Activated CD4-positive, alpha-beta T cell treated with anti-CD3 and anti-CD28 coated beads for 1 hour (primary cell): ENCODE data around the gene AATK.
A peak's percentile ranks its signal among the peaks of the same experiment; 100 is the strongest.

Source experiments
- DNase-seq: peaks from one replicate; pipeline ENCODE4 v3.0.0-alpha.2; 2020

AATK gene

DNA sequence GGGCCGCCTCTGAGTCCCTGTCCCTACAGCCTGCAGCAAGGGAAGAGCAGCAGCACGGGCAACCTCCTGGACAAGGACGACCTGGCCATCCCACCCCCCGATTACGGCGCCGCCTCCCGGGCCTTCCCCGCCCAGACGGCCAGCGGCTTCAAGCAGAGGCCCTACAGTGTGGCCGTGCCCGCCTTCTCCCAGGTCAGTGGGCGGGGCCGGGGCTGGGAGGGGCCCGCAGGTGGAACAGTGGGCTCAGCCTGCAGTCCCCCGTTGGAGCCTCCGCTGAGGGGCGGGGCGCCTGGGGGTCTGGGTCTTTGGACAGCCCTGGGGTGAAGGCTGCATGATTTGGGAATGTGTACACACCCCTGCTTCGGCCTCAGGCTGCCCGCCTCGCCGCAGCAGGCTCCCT, 59.3 kb downstream of the AATK start:
- DNase-seq: no peak

DNA sequence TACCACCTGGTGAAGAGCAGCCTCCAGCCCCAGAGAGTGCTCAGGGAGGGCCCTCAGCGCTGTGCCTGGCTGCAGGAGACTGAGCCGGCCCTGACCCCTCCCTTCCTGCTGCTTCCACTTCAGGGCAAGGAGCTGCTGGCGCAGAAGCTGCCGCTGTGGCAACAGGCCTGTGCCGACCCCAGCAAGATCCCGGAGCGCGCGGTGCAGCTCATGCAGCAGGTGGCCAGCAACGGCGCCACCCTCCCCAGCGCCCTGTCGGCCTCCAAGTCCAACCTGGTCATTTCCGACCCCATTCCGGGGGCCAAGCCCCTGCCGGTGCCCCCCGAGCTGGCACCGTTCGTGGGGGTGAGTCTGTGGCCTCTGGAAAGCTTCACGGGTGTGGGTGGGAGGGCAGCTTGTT, 62.6 kb downstream of the AATK start:
- no peak for DNase-seq

DNA sequence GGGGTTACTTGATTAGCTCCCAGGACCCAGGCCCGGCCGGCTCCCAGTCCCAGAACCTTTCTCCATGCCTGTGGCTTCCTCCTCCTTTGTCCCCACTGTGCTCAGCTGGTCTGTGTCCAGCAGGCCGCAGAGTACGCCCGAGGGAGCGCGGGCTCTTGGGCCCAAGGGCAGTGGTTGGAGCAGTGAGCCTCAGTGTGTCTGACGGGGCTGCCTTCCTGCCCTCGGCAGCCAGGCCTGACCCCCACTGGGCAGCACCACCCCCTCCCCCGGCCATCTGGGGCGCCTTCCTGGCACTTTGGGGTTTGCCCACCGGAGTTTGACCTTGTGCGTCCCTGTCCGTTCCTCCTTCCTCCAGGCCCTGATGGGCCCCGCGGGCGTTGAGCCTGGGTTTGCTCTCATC, 63.2 kb downstream of the AATK start:
- no peak for DNase-seq

DNA sequence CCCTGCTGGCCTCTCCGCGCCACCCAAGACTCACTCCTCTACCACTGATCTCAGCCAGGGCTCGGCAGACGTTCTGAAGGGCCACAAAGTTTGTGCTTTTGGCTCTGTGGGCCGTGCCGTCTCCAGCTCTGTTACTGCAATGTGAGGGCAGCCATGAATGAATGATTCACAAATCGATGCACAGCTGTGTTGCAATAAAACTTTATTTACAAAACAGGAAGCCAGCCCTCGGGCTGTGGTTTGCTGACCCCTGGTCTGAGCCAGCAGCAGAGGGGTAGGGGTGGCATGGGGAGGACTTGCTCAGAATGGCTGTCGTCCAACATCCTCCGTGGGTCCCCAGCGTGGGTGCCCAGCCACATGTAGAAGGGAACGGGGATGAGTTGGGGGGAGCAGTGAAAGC, 63.7 kb downstream of the AATK start:
- DNase-seq: no peak

DNA sequence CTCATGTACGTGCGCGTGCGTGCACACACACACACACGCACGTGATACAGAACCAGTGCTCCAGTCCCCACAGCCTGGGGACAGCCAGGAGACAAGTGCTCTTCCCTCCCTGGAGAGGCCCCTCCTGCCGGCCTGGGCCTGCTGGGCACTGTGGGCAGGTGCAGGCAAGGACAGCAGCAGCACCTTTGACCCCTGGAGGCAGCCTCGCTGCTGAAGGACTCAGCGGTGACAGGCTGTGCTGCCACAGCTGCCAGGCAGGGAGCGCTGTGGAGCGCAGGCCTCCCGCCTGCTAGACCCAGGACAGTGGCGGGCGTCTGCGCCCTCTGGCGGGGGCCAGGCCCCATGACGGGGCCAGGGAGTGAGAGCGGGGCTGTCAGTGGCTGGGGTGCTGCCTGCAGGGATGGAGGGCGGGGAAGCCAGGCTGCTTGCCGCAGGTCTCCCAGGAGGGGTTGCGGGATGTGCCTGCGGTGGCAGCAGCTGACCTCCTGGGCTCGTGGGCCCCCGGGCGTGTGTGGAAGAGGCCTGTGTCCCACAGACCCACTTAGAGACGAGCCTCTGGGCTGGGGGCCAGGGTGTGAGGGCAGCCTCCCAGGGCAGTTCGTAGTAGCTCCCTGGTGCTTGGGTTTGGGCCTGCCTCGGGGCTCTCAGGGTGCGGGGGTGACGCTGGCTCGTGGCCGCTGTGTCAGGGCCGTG, 64.3 kb downstream of the AATK start:
- DNase-seq: peak; percentile 85

DNA sequence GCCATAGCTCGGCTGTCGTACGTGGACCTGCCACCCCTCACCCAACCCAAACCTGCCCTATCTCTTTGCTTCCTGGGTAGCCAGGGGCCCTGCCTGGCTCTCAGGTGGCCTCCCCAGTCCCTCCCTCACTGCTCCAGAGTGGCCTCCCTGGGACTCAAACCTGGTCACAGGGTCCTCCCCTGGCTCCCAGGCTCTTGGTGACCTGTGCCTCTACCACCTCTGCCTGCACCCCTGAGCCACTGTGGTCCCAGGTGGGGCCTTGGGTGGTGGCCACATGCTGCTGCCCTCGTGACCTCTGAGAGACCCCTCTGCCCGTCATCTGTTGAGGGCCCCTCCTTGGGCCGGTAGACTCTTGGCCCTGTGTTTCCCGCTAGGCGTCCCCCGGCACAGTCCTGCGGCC, 65.4 kb downstream of the AATK start:
- DNase-seq: no peak

DNA sequence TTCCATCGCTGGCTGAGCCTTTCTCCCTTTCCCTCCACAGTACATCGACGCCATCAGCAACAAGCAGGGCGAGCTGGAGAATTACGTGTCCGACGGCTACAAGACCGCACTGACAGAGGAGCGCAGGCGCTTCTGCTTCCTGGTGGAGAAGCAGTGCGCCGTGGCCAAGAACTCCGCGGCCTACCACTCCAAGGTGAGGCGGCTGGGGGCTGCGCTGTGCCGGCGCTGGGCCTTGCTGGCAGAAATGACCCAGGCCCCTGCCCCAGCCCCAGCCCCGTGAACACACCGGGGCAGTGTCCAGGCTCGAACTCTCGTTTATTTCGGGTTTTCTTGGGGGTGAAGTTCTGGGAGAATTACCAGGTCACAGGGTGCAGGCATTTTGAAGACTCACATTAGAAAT, 66.1 kb downstream of the AATK start:
- DNase-seq: no peak

DNA sequence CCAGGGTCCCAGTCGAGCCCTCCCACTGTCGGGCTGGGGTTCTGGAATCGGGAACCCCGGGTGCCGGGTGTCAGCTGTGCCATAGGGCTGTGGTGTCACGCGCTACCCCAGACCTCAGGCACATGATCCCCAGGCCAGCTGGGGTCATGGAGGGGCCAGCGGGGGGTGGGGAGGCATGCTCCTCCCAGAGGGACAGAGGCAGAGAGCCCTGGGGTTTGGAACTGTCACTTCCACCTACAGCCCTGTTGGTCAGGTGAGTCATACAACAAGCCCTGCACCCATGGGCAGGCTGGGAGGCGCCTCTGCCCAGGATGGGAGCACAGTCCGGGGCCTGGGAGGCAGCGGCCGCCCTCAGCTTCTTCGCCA, 68.1 kb downstream of the AATK start:
- DNase-seq: no peak

DNA sequence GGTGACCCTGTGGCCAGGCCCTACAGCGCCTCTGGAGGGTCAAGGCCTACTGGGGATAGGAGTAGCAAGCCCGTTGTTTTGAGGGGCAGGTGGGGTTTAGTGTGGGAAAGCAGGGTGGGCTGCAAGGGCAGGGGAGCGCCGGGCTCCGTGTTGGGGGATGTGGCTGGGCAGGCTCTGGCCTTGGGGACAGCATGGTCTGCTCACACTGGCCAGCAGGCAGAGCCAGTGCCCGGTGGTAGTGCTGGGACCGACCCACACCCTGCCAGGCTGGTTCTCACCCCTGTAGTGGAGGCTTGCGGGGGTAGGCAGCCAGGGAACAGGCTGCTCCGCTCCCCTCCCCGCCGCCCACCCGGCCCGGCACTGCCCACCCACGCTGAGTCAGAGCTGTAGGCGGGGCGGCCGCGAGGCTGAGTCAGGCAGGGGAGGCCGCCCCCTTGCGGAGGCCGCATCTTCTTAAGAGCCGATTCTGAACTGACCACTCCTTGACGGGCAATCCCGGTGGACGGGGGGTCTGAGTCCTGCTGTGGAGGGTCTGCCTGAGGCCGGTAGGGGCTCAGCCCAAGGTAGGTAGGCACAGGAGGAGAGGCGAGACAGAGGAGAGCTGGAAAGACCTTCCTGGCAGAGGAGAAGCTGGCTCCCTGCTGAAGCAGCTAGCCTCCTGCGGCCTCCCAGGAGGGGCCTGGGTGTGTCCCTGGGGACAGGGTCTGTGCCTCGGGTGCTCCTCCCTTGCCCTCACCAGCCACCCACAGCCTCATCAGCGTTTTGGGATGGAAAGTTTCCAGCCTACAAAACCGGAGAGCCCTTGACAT, 68.7 kb downstream of the AATK start:
- DNase-seq: peak; percentile 33

DNA sequence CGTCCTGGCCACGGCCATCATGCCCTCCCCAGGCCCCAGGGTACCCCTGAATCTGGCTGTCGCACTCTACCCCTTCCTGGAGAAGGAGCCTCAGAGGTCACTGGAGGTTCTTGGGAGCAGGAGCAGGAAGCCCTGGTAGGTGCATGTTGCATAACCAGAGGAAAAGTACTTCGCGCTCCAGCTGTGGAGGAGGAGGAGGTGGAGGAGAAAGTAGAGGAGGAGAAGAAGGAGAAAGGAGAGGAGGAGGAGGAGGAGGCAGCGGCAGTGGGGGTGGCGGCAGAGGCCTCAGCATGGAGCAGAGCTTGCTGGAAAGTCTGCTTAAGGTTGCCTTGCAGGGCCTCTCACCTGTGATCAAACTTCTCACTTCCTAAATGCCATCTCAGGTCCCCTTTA, 69.3 kb downstream of the AATK start:
- no peak for DNase-seq

DNA sequence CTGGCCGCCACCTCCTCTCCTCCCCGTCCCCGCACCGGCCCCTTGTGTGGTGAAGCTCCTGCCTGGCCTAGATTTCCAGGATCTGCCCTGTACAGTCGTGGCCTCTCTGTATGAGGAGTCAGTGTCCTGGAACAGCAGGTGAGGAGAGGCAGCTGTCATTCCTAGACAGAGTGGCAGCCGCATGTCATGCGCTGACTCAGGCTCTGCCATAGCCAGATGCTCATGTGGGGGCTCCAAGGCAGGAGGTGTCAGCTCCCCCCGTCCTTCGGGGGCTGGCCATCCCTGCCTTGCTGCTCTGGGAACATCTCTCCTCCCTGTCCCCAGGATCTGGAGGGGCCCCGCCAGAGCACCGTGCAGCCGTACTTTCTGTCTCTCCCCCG, 70.6 kb downstream of the AATK start:
- no peak for DNase-seq

DNA sequence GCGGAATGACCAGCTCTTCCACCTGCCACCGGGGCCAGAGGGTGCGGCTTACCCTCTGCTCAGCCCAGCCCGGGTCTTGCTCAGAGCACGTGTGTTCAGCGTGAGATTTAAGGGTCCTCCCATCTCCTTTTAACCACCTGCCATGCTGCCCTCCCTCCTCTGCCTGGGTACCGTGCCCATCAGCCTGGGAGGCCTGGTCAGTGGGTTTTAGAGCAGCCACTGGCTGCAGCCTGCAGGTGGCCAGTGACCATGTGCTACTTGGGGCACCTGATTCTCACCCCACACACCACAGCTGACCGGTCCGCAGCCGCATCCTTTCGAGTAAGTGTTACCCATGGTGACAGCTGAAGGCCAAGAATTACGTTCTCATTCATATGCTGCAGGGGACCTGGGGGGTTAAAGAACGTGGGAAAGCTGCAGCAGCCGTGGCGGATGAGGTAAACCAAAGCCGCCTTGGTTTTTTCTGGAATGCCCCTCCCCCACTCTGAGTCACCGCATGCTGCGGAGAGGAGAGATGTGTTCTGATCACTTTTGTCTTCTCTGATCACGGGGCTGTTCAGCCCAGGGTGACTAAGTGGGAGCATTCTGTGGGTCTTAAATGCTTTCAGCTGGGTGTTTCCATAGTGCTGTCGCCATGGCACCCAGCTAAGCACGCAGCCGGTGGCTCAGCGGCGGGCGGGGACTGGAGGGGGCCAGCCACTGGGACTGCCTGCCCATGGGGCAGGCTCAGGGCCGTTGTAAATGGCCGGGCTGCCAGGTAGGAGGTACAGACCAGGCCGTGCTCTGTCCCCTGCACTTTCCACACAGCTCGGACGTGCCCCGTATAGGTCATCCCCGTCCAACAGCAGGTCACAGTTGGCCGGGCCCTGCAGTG, 71.3 kb downstream of the AATK start:
- peak; percentile 72 for DNase-seq

DNA sequence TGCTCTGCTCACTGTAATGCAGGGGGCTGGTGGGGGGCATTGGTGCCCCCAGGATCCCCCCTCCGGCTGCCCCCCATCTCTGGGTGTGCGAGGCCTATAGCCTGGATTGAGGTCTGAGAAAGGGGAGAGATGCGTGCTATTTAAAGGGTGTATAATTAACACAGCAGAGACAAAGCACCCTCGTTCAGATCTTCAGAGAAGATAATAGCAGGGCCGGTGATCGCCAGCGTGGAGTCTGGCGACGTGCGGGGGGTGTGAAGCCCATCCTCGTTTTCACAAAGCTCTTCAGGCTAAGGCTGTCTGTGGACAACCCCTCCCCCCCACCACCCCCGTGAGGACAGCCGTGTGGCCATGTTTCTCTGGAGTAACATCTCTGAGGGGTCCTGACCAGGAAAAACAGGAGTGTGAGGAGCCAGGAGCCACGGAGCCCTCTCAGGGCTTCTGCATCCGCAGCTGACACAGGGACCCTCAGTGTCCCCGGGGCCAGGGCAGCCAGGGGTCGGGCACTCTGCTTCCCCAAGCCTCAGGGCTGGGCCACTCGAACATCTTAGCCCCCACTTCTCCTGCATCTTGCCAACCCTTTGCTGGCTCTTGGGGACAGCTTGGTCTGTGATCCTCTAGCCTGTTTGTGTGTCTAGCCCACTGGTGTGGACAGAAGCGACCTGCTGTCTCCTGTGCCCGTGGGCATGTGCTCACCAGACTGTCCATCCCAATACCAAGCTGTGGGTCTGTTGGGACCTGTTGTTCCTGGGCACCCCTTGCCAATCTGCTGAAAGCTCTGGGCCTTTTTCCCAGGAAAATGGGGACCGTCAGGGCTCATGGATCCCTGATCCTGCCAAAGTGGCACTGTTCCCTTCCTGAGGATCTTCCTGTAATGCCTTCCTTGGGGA, 72.2 kb downstream of the AATK start:
- DNase-seq: no peak

DNA sequence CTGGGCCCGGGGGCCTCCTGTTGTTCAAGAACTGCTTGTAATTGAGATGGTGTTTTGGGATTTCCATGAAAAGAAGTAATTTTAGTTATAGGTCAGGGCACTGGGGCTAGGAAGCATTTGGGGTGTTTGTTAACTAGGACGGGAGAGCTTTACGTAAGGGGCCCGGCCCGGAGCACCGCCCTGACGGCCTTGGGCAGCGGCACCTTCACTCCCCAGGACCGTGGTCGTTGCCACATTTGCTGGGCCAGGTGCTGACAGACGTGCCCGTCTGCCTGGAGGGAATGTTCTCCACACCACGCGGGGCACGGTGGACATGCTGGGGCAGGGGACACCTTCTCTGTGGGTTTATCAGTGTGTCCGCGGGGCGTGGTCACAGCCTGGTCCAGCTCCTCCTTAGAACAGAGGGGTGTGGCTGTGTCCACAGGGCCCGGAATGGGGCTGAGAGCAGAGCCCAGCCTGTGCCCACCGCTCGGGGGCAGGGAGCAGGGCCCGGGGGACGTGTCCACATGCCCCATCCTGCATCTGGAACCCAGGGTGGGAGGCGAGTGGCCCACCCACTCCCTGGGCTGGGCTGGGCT, 73.4 kb downstream of the AATK start:
- DNase-seq: no peak

DNA sequence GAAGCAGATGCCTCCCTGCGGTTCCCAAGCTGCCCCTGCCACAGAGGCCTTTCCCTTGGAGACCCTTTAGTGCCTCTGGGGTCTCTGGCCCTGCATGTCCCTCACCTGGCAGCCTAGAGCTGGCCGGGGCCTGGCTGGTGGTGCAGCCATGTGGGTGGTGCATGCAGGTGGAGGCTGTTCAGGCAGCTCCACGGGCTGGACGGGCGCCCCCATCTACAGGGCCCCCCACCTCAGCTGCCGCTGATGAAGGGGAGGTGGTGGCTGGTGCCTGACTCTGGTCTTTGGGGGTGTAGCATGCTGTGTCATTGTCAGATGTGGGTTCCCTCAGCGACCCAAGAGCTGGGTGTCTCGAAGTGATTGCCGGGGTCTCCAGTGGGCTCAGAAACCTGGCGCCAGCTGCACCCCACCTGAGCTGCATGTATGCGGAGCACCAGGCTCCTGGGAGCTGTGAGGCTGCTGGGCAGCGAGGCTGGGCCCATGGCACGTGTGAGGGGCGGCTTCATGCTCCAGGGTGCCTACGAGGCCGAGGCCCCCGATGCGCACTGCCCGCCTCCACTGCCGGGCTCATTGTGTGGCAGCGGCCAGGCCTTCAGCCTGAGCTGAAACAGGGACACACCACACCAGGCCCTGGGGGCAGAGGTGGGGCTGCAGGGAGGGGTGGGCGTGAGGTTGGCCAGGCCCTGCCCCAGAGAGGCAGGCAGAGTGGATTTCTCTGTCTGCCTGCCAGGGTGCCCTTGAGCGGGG, 74.1 kb downstream of the AATK start:
- DNase-seq: no peak

DNA sequence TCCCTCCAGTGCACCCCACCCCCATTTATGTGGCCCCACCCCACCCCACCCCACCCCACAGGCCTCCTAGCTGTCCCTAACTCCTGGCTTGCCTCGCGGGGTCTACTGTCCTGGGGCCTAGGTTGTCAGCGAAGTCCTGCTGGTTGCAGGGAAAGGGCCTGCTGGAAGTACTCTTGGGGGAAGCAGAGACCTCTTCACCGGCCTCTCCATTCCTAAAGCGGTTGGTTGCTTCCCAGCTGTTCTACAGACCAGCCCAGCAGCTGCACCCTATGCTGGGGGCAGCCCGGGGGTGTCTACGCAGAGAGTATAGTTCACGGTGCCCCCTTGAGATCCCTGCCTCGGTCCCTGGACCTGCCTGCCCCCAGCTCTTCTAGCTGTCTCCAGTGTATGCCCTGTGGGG, 74.9 kb downstream of the AATK start:
- DNase-seq: no peak

DNA sequence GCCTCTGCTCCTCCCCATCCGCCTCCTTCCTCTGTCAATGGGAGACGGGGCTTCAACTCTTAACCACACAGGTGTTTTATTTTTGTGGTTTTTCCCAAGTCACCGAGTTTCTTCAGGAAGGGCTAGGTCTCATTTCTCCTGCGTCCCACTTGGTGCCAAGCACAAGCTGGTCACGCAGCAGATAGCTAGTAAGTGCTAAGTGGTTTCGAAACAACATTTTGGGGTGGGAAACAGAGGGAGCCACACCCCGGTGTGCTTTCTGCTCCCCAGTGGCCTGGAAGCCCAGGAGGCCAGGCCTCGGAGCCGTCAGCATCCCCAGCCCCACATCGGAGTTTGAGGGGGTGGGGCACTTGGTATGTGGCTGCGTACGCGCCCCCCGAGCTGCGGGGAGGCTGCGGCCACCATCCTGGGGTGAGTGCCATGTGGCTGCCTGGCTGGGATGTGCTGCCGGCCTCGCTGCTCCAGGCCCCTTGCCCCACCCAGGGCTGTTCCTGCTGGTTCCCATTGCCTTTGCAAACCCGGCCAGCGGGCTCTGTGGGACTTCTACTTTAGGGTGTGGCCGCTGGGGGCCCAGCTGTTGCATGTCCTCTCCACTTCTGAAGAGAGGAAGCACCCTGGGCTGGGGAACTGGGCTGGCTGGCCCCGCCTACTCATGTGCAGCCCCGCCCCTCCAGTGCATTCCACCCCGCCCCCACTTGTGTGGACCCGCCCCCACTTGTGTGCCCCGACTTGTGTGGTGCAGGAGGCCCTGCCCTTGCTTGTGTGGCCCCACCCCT, 75.5 kb downstream of the AATK start:
- DNase-seq: no peak

DNA sequence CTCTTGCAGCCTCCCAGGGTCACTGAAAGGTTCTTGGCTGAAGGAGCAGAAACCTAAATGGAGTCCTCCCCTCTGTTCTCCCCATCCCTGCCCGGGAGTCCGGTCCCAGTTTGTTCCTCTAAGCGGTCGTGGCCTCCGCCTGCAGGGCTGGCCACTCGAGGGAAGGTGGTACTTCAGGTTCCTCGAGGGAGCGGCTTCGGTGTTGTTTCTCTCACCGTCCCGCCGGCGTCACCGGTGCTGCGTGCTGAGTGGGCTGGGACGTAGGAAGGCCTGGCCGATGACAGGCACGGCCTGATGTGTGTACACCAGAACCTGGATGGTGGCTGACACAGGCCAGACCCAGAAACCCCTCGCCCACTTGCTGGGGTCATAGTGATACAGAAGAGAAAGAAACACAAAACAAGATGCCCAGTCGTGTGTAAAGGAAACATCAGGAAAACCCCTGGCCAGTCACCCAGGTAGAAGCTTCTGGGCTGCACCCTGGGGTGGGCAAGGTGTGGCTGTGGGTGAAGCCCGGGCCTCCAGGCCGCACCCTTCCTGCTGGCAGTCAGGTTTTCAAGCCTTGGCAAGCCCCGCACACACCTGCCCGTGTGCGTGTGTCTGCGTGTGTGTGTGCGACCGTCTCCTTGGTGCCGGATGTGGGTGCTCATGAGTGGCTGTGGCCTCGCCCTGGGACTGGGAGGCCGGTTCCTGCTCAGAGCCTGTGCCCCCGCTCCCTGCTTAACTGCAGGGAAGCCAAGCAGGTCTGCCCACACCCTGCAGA, 79.1 kb downstream of the AATK start:
- no peak for DNase-seq

DNA sequence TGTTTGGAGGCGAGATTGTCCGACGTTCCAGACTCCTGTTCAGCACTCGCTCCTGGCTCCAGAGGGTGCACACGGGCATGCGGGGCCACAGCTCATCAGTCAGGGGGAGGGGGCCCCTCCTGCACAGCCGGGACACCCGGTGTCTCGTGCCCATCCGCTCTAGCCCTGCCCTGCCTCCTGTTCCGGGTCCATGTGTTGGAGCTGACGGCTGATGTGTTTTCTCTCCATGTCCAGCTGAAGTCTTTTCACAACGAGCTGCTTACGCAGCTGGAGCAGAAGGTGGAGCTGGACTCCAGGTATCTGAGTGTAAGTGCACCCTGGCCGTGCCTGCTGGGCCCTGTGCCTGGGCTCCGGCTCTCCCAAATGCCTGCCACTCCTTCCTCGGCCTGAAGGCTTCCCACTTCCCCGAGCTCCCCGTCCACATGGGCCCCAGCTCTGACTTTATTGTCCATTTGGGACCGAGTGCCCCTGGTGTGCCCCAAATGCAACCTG, 80.6 kb downstream of the AATK start:
- no peak for DNase-seq
